CD4-positive, alpha-beta T cell treated with Interleukin-12 subunit alpha and Interleukin-12 subunit beta, for 1 hour (primary cell): ENCODE measurements around the gene GIN1.
A peak's percentile ranks its signal among the peaks of the same experiment; 100 is the strongest.
"Not testable (repeated sequence)": the region's sequence is repeated elsewhere in the genome, so short reads cannot be mapped to it uniquely, and the experiment has no call there.

Experiments used
- DNase-seq: peaks from one replicate; pipeline ENCODE4 v3.0.0-alpha.2; 2020

Gene GIN1

GRCh38 chr5:103108086-103108485, 11.9 kb downstream of the GIN1 start:
- DNase-seq, result no peak

- no peak for DNase-seq
These were observed 17.7 kb downstream of the GIN1 start for GRCh38 chr5:103102234-103102633.

- no peak for DNase-seq
These were observed 18.7 kb downstream of the GIN1 start for GRCh38 chr5:103101079-103101750.

DNA sequence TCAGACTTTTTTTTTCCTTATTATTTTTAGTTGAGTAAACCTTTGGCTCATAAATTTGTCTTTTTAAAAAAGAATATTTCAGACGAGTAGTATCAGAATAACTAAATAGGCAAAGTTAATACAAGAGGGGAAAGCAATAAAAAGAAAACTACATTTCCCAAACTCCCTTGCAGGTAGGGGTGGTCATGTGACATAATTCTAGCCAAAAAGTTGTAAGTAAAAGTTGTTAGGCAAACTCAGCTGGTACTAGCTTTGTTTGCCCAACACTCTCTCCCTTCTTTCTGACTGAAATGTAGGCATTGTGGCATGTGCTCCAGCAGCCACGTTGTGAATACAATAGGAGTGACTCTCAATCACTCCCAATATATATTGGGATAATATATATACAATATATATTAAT, 20.9 kb downstream of the GIN1 start:
- no peak for DNase-seq

GRCh38 chr5:103094737-103095136, 25.2 kb downstream of the GIN1 start:
- no peak for DNase-seq

DNA sequence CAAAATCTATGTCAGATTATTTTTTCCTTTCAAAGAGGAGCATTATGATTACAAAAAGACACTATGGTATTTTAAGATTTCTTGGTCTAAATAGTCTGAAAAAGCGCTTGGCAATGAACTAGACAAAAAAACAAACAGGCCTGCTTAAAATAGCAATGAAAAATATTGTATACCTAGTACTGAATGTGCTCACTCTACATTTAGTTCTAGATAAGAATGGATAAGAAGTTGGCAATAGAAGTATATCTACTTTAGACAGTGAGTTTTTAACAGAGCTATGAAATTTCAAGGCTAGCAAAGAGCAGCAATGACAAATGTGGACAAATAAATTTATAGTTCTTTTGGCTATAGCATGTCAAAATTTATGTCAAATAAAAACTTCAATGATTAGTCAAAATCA, 26.2 kb downstream of the GIN1 start:
- no peak for DNase-seq

GRCh38 chr5:103092676-103093075, 27.3 kb downstream of the GIN1 start:
- no peak for DNase-seq

DNA sequence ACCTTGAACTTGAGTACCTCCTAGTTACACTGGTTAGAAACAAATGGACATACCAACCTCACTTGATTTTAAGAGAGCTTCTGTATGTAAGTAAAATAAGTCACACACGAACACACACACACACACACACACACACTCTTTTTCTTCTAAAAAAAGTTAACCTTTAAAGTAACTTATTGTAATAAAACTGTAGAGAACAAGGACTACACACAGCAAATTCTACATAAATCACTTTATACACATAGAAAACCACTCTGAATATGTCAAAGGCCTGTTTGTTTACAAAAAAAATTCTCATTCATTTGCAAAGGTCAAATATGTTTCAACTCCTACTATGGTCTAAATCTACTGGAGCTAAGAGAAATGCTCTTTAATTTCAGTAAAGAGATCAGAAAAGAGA, 29.1 kb downstream of the GIN1 start:
- no peak for DNase-seq

DNA sequence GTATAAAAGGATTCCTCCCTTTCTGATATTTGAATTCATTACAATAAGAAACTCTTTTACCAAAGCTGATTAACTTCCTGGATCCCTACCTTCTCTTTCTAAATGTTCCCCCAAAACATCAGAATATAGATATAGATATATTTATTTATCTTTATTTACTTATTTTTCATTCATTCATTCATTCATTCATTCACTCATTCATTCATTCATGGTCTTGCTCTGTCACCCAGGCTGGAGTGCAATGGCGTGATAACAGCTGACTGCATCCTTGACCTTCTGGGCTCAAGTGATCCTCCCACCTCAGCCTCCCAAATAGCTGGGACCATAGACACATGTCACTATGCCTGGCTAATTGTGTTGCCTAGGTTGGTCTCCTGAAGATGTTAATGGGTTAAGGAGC, 30.7 kb downstream of the GIN1 start:
- no peak for DNase-seq

DNA sequence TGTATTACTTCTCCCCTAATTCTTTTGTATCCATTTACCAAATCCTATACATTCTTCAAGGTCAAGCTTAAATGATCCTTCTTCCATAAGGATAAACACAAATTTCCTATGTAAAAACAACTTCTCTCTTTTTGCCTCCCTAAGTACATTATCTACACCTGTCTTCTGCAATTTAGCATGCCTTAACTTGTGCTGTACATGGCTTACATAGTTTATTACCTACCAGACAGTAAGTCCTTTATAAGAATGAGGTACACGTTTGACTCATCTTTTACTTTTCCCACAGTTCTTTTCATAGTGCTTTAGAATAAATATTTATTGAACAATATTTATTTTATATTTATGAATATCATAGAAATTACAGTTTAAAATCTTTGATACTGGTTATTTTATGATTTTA, 33.4 kb downstream of the GIN1 start:
- DNase-seq, result no peak

GRCh38 chr5:103079796-103080195, 40.1 kb downstream of the GIN1 start:
- no peak for DNase-seq

GRCh38 chr5:103075442-103075841, 44.5 kb downstream of the GIN1 start:
- DNase-seq, result no peak

GRCh38 chr5:103073500-103073899, 46.4 kb downstream of the GIN1 start:
- not testable (repeated sequence) for DNase-seq

DNA sequence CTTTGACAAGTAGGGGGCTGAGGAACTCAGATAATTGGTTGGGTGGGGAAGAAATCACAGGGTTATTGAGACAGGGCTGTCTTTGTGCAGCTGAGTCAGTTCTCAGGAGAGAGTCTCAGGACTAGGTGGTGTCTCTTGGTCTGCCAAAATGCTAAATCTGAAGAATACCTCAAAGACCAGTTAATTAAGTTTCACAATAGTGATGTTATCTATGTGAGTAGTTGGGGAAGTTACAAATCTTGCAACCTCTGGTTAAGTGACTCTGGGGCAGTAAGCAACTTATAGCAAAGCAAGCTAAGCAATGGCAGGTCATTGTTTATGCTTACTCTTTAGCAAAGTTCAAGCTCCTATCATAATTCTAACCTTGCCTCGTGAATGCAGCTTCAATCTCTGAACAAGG, 53.6 kb downstream of the GIN1 start:
- DNase-seq, result no peak

- no peak for DNase-seq
These were observed 59.4 kb downstream of the GIN1 start for GRCh38 chr5:103060424-103060954.

DNA sequence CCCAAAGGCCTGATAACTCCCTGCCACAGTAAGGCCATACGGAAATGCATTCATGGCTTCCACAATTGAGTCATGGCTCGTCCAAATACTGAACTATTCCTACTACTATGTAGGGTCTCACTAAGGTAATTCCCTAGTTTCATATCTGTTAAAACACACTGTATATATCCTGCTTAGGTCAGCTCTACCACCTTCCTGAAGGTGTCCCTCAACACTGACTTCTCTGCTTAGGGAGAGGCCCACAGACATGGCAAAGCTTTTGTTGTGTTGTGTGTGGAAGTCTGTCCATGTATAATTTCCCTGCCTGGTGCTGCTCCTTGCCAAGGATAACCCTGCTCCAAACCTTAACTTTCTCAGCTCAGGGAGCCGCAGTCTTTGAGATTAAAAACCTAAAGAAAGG, 60.4 kb downstream of the GIN1 start:
- no peak for DNase-seq

GRCh38 chr5:103057208-103058130, 62.5 kb downstream of the GIN1 start:
- DNase-seq, result no peak

DNA sequence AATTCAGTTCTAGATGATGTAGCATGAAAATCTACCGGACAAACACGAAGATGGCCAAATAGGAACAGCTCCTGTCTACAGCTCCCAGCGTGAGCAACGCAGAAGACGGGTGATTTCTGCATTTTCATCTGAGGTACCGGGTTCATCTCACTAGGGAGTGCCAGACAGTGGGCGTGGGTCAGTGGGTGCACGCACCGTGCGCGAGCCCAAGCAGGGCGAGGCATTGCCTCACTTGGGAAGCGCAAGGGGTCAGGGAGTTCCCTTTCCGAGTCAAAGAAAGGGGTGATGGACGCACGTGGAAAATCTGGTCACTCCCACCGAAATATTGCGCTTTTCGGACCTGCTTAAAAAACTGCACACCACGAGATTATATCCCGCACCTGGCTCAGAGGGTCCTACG, 73.2 kb downstream of the GIN1 start:
- not testable (repeated sequence) for DNase-seq

- peak; percentile 40 for DNase-seq
These were observed 78.8 kb downstream of the GIN1 start for GRCh38 chr5:103041071-103041676.

DNA sequence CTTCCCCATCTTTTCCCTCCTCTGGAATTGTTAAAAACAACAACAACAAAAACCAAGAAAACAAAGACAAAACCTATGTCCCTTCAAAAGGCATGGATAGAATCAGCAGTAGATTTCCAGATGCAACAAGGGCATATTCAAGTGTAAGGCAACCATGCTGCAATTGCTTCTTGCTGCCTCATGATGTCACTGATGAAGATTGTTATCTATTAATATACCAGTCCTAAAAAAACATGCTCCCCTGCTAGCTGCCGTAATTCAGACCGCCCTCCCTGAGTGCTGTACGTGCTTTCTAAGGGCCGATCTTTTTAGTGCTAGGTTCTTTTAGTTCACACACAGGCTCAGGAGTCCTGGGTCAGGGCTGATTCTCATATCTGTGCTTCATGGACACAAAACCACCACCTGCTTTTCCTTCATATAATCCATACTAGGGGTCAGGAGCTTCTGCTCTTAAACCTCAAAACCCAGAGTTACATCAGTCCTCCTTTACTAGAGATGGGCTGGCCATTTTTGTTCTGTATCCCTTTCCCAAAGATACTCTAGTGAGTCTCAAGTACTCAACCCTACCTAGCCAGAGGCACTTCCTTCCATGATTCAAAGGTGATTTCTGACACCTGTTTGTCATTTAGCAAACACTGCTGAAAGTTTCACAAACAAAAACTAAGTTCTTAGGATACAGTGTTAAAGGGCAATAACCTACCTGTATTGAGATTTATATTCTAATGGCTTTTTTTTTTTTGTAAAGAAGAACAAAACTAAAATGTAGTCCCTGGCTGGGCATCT, 82.1 kb downstream of the GIN1 start:
- no peak for DNase-seq

- DNase-seq, result no peak
These were observed 83.3 kb downstream of the GIN1 start for GRCh38 chr5:103036601-103037000.
